ENCODE results near the gene BZW1.

GRCh38 chr2:200796561-200796960 lies 15.1 kb upstream of the BZW1 start:
- TF ChIP-seq CTCF (IDR thresholded peaks at IDR 0.05 in 2 of 3, conservative IDR thresholded peaks at IDR 0.05 in 1 of 3; ENCODE audit: borderline replicate concordance in 1 of 3, insufficient read depth in 1 of 3, low read depth in 2 of 3, low read length in 2 of 3) (no peak), EZH2phosphoT487 (IDR thresholded peaks at IDR 0.05; ENCODE audit: borderline replicate concordance) (no peak), ELF1 (IDR thresholded peaks at IDR 0.05; ENCODE audit: borderline replicate concordance, low read depth) (no peak), MAX (IDR thresholded peaks at IDR 0.05) (no peak), YY1 (IDR thresholded peaks at IDR 0.05; ENCODE audit: extremely low read depth, insufficient replicate concordance, low read depth, low read length) (no peak), POLR2A (IDR thresholded peaks at IDR 0.05; ENCODE audit: borderline replicate concordance, extremely low read depth, insufficient read depth, insufficient read length) (no peak), EZH2 (IDR thresholded peaks at IDR 0.05) (no peak), REST (IDR thresholded peaks at IDR 0.05; ENCODE audit: low read depth) (no peak)
